OCI-LY3 (cell line): ENCODE data around the gene USP34.

Experiments used
- EZH2phosphoT487 ChIP-seq: fragments of 200-600 bp; shearing (Covaris generic); IDR thresholded peaks from 2 replicates; pipeline ENCODE4 v1.6.1; 2018; ENCODE audit warnings: antibody characterized with exemption, mixed run types, low read depth
- TF ChIP-seq, protein P1 (sequence below): fragments of 200-600, 300-600 bp; sonication (generic); IDR thresholded peaks from 2 replicates; pipeline ENCODE4 v1.5.1; 2014; ENCODE audit warnings: antibody characterized with exemption, low read length, low read depth

DNA sequence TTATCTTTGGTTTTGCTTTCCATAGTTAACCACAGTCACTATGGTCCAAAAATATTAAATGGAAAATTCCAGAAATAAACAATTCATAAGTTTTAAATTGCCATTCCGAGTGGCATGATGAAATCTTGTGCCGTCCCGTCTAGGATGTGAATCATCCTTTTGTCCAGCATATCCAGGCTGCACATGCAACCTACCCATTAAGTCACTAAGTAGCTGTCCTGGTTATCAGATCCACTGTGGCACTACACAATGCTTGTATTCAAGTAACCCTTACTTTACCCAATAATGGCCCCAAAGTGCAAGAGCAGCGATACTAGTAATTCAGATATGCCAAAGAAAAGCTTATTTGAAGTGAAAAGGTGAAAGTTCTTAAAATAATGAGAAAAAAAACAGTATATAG is 10.7 kb downstream of the USP34 start:
- TF ChIP-seq, protein P1, sequence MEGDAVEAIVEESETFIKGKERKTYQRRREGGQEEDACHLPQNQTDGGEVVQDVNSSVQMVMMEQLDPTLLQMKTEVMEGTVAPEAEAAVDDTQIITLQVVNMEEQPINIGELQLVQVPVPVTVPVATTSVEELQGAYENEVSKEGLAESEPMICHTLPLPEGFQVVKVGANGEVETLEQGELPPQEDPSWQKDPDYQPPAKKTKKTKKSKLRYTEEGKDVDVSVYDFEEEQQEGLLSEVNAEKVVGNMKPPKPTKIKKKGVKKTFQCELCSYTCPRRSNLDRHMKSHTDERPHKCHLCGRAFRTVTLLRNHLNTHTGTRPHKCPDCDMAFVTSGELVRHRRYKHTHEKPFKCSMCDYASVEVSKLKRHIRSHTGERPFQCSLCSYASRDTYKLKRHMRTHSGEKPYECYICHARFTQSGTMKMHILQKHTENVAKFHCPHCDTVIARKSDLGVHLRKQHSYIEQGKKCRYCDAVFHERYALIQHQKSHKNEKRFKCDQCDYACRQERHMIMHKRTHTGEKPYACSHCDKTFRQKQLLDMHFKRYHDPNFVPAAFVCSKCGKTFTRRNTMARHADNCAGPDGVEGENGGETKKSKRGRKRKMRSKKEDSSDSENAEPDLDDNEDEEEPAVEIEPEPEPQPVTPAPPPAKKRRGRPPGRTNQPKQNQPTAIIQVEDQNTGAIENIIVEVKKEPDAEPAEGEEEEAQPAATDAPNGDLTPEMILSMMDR, result no peak
- TF ChIP-seq EZH2phosphoT487, result no peak
